Fibroblast of lung (primary cell): Measurements from ENCODE around the gene EYS.

Source experiments
- CTCF ChIP-seq, 2 donors: IDR thresholded peaks in 1 of 2; conservative IDR thresholded peaks in 1 of 2; 1 replicate in 1 of 2; 2 replicates in 1 of 2; pipeline ENCODE4 v1.5.1; 2011 to 2012; ENCODE audit warnings: low read length in 2 of 2, control low read depth in 1 of 2, inconsistent platforms in 1 of 2, low read depth in 1 of 2, mild to moderate bottlenecking in 1 of 2
- EZH2 ChIP-seq: IDR thresholded peaks from 2 replicates; pipeline ENCODE4 v1.5.1; 2012; ENCODE audit warnings: low read length, control low read depth, mild to moderate bottlenecking; ENCODE audit errors: missing control alignments

- TF ChIP-seq CTCF (conservative IDR thresholded peaks at IDR 0.05 in 1 of 2, IDR thresholded peaks at IDR 0.05 in 1 of 2; ENCODE audit: low read depth in 1 of 2, low read length in 2 of 2) = no peak
- no peak for TF ChIP-seq EZH2
These were observed 507.9 kb downstream of the EYS start for GRCh38 chr6:65199121-65199520.
